ENCODE data around the gene SEL1L3.
"Not testable (repeated sequence)": the region's sequence is repeated elsewhere in the genome, so short reads cannot be mapped to it uniquely, and the experiment has no call there.

The SEL1L3 gene

DNA sequence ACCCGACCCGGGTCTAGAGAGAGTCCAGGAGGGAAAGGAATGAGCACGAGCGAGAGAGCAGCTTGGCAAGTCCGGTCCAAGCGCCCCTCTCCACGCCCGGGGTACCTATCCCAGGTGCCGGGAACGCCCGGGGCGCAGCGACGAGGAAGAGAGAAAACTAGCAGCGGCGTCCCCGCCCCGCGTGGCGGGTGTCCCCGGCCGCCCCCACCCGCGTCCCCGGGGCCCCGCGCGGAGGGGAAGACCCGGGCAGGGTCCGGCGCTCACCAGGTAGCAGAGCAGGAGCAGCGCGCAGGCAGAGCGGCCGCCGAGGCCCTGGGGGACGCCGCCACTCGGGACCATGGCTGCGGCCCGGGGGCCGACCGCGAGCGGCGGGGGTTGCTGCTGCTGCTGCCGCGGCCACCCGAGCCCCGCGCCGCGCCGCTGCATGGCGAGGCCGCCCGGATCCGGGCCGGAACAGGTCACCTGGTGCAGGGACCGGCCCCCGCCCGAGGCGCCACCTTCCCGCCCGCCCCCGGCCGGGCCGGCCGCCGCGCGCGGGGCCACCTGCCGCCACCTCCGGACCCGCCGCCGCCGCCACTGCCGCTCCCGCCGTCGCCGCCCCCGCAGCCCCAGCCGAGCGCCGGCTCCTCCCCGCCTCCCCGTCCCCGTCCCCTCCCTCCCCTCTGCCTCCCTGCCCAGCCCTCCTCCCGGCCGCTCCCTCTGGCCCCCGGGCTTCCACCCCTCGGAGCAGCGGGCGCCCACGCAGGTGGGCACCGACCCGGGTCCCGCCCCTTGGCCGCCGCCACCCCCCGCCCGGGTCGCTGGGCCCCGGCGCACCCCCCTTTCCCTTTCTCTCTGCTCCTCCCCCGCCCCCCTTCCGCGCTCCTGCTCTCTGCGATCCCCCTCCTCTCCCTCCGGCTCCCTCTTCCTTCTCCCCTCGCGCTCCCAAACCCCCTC is at the start of gene SEL1L3:
TSS of gene SEL1L3 (minus strand) at position 578 of the 936 bp plus-strand sequence. CDS start at position 426, 152 bp downstream.
- DNase-seq = peak; percentile 36

DNA sequence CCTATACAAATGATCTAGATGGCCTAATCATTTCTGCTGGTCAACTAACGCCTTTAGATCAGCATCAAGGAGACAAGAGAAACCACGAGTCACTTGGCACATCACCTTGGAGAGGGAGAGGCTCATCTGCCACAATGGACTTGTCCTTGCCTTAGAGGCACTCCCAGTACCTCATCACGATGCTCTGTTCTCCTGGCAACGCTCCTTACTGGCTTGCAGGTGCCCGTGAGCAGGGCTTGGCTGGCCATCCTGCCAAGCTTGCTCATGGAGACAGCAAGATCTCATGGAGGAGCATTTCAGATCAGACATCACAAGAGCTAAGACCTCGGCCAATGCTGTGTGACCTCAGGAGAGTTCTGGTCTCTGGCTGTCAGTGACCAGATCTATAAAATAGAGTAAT is 48.6 kb upstream of the SEL1L3 start:
- no peak for DNase-seq

DNA sequence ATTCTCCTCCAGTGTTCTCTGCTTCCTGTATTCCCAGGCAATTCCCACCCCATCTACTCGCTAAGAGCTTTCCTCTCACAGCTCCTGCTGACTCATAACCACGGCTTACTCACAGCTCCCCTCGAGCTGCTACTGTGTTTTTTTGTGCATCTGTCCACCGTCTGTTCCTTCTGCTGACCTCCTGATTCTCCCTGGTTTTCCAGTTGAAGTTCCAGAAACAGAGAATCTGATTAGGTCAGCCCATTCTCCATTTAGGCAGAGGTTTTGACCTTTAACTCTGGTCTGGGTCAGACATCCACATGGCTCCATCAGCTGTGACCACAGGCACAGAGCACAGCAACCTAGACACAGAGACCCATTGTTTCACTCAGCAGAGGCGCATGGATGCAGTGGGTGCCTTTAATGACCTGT is 45.7 kb upstream of the SEL1L3 start:
- no peak for DNase-seq

DNA sequence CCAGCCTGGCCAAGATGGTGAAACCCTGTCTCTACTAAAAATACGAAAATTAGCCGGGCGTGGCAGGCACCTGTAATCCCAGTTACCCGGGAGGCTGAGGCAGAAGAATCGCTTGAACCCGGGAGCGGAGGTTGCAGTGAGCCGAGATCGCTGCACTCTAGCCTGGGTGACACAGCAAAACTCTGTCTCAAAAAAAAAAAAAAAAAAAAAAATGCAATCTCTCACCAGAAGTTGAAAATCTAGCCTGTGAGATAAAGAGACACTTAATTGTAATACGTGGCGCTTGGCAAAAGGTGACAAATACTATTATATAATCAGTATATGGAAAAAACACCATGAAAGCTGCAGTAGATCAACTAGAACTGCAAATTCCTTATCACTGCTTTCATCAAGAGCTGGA is 43.3 kb upstream of the SEL1L3 start:
- DNase-seq = not testable (repeated sequence)

DNA sequence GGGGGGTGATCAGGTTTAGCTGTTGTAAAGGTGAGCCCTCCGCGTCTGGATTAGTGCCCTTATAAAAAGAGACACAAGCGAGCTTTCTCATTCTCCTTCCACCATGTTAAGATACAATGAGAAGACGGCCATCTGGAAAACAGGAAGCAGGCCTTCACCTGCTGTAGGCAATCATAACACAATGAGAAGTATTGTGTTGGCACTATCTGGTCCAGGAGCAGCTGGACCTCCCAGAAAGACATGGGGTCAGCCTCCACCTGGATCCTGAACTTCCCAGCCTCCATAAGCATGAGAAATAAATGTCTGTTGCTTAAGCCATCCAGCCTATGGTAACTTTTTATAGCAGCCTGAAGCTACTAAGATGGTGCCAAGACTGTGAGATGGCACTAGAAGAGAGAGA is 42.6 kb upstream of the SEL1L3 start:
- DNase-seq = no peak

DNA sequence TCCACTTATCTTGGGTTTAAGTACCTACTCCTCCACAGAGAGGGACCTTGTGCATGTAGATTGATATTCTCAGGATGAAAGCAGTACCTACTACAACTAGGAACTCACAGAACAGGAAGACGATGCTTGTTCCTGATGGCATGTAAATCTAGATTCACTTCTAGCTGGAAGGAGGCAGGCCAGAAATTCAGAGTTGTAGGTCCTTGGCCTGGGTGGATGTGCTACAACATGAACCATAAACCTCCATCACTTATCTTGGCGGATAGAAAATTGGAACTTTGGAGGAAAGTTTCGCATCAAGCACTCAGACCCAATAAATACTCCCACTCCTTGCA is 41.9 kb upstream of the SEL1L3 start:
- DNase-seq = no peak

DNA sequence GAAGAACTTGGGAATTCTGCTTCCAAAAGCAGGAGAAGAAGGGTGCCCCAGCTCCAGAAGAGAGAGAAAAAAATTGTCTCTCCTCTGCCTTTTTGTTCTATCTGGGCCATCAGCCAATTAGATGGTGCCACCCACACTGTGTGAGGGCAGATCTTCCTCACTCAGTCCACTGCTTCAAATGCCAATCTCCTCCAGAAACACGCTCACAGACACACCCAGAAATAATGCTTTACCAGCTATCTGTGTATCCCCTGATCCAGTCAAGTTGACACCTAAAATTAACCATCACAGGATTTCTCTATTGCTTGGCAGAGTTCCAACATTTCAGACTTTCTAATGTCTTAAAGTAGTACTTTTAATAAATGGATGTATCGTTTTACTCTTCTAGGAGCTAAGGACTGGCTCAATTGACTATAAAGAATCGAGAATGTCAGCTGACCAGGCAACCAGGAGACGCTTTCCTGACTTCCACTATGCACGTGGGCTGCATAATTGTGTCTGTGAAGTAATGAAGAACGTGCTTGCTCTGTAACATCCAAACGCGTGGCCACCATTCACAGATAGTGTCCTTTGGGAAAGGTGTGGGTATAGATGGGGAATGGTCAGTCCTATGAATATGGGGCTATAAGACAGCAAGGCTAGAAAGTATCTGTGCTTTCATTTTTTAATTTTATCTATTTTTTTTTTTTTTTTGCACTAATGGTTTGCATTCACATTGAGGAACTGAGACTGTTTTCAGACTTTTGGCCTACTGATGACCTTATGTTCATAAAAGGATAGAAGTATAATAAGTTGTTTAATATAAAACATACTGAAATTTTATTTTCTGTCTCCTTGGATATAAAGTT is 41.3 kb upstream of the SEL1L3 start:
- peak; percentile 56 for DNase-seq

DNA sequence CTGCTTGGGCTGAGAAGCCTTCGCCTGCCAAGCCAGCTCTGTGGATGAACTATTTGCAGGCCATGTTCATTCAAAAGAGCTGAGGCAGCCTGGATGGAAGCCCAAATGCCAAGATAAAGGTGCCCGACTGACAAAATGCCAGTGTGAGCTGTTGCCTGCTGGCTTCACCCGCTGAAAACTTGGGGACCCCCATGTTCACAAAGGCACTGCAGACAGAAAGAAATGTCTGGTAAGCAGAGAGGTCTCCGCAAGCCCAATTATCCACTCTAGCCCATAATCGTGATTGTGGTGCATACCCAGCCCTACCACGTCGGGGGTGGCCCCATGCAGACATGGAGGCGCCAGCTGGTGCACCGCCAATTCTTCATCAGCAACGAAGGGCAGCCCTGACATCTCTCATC is 38.2 kb upstream of the SEL1L3 start:
- no peak for DNase-seq

DNA sequence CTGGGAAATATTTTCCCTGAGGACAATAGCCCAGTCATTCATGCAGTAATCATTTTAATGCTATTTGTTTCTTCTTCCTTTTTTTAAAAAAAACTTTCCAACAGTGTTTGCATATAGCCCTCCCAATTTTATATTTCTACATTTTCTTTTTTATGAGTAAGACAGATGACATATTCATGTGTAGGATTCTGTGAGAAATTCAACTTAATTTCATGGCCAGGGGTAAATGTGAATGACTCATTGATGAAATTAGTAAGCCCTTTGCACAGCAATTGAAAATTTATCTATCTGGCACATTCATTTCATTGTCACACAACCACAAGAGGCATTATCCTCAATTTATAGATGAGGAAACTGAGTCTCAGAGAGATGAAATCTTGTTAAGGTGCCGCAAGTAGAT is 37.5 kb upstream of the SEL1L3 start:
- DNase-seq = no peak

DNA sequence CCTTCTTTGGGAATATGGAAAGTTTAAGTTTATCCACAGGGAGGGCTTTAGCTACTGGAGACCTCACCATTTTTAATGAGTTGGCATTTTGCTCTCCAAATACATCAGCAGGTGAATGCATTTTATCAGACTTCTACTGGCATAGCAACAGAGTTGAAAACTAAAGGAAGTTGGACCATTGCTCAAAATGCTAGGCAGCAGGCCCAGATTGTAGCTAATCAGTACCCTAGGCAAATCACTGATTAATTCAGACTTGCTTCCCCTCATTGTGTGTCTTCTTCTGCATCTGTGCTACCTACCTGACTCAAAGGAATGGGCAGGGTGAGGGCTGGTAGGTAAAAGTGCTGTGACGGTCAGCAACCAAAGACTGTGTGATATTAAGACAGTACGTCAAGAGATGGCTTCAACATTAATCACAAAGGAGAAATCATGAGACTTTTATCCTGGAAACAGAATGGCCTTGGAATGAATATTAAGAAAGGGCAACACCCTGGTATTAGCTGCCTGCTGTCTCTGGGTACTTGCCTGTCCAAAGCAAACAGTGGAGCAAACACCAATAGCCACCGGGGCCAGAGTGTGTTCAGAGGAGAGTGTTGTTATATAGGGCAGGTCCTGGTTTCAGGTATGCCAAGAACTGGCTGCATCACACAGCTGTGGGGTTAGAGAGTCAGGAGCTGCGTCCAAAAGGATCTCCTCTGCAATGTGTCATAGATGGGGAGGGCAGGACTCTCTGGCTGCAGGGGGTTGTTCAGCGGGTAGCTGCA is 34.2 kb upstream of the SEL1L3 start:
- DNase-seq = no peak

DNA sequence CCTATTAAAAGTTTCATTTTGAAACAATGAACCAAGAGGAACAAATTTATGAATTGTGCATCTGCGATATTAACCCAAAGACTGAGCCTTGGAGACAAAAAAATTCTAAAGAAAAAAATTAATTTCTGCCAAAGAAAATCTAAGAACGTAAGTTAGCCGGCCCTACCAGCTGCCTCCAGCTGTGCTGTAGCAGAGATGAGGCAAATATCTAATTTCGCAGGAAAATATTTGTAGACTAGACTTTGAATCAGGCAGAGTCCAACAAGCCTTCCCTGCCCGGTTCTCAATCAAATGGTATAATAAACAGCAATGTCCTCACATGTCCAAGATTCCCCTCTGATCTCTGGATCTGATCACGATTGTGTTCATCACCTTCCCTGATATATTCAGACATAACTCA is 30.0 kb upstream of the SEL1L3 start:
- no peak for DNase-seq

DNA sequence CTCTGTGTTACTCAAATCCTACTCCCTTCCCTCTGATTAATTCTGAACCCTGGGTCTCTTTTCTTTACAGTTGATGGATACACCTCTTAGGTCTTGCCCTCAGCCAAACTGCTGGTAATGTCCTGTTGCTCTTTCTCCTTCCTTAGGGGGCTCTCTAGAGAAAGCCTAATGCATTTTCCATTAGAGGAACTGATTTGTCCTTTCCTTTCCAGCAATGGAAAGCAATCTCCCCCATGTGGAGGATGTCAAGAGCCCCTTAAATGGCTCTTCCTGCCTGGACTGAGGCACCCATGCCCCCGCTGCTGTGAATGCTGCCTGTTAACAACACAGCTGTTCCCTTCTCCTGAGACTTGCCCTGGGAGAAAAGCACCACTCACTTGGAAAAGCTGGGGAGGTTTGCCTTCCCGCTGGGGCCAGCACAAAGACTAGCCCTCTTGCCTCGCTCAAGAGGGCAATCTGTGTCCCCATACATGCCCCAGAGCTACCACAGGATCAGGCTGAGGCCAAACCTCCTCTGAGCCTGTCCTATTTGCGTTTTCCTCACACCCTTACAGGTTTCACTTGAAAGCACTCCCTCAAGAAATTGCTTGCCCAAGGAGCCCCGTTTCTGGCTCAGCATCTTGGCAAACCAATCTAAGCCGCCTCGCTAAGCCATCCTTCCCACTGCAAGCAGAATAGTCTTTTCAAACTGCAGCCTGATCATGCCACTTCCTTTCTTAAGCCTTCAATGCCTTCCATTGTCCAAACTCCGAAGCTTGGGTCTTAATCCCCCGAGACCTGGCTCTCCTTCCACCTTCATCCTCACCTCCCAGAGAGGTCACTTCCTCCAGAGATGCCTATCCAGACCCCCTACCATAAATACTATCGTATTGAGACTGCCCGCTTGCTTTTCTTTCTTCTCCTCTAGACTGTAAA is 28.0 kb upstream of the SEL1L3 start:
- no peak for DNase-seq

DNA sequence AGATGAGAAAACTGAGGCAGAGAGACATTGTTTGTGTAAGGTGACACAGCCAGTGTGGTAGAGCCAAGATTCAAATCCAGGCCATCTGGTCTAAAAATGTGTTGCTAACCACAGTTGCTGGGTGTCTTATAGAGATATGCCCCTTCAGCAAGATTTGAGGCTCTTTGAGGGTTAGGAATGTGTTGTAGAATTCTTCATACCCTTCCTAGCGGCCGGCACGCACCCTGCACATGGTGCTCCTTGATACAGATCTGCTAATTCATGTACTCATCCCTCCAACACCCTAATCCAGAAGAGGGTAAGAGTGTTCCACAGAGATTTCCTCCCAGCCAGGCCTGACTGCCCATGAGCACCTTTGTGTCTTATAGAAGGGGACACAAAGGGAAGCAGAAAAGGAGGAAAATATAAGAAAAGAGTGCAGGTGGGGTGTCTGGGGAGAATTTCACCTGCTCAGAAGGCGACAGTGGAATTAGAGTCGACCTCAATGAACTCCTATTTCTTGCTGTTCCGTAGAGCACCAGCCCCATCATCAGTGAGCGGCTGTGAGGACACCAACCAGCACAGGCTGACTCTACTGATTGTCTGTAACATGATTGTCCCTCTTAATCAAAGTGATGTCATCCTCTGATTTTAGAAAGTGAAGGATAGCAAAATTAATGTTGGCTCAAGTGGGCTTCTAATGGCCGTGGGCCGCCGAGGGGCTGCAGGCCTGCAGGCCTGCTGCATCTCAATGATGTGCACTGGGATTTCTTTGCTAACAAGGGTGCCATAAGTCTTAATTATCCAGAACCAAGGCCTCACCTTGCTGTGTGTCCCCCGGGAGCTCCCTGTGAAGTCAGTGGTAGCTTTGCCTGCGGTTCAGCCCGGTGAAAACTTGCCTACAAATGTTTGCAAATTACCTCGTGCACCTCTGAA is 27.1 kb upstream of the SEL1L3 start:
- peak; percentile 34 for DNase-seq

DNA sequence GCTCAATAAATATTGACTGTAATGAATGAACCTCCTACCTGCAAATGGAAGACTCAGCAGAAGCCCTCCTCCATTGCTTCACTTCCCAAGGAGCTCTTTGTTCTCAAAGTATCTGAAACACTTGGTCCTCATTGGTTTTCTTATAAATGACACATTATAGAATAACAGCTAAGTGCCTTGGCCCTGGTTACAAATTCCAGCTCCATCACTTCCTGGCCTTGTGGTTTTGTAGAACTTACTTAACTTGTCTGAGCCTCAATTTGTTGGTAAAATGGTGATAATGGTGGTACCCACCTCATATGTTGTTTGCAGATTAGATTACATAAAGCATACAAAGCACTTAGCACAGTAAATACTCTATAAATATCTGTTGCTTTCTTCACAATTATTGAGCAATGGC is 26.0 kb upstream of the SEL1L3 start:
- DNase-seq = no peak

DNA sequence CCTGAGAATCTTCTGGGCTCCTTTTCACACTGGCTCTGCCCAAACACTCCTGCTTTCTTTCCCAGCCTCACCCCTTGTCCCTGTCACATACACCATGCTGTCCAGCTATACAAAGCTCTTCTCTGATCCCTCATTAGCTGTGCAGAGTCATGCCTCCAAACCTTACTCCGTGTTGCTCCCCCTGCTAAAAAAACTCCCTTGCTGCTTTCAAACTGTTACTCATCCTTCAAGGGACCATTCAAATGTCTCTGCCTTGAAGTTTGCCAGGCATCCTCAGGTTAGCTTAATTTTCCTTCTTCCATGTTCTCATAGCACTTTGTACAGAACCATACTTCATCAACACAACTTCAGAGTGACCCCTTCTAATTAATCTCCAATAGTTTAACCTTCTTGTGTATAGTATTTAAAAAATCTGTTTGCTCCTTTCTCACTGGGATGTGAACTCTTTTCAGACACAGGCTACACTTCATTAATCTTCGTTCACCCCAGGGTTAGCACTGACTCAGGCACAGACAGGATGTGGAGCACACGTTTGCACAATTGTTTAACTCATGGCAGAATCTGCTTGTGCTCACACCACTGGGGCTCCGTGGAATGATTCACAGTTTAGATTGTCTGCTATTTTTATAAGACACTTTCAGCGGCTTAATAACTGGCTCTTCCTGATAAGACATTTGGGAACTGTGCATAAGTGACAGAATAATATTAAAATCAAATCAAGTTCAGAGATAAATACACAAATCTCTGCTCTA is 21.4 kb upstream of the SEL1L3 start:
- DNase-seq = no peak

DNA sequence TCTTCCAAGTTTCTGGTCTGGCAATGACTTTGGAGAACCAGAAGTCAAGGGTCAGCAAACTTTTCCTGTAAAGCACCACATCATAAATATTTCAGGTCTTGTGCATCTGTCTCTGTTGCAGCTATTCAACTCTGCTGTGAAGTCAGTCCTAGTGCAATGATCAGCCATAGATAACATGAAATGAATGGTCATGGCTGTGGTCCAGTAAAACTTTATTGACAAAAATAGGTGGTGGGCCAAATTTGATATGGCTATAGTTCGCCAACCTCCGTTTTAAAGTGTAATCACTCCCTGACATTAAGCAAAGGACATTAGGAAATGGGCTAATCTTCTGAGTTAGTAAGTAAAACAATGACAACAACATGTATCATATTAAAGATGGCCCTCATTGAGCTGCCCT is 20.8 kb upstream of the SEL1L3 start:
- DNase-seq = no peak

DNA sequence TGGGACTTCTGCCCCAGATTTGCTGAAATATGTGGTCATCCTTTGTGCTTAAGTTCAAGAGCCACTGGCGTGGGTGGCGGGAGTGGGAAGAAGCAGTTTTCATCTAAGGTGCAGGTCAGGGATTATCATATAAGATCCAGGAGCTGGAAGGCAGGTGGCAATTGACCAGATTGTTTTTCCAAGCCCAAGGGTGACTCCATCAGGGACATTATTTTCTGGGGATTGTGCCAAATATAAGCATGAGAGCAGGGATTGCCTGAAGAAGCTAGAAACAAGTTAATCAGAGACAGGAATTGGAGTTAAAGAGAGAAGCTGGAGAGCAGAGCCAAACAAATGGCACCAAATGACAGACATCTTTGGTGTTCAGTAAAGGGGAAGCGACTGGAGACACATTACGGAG is 19.4 kb upstream of the SEL1L3 start:
- DNase-seq = no peak

DNA sequence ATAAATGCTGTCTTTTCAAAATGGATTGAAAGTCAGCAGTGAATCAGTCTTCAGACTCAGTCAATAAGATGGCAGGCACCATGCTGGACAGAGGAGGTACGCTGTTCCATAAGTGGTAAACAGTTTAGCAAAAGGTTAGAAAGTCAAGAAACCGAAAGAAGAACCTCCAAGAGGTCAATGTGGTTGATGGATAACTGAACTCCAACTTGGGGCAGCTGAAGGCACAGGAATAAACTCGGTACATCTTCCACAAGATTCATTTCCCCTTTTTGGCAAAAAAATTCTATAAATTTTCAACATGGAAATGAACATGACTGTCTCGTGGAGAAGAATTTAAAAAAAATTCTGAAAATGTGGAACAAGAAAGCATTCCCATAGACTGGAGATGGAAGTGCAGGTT is 18.4 kb upstream of the SEL1L3 start:
- DNase-seq = no peak

DNA sequence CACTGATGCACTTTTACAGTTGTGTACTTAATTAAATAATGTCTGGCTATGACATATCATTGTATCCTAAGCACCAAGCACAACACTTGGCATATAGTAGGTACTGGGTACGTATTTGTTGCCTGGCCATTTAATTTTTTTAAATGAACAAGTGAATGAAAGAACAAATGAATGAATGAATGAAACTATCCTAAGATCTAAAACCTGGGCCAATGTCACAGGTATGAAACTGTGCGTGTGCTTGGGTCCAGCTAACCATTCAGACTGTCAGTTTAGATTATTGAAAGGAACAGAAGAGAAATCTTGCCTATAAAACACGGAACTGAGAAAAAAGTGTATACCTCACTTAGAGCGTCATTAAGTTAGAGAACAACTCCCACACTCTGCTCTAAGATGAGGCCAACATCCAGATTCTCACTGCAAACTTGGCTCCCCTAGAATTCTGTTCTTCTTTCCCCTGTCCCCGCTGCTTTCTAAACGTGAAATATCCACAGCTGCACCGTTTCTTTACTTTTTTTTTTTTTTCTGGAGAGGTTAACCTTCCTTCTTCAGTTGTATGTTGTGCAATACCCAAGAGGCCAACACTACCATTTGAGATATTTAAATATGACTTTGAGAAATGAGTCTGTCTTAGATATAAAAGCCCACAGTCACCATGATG is 17.3 kb upstream of the SEL1L3 start:
- DNase-seq = no peak

DNA sequence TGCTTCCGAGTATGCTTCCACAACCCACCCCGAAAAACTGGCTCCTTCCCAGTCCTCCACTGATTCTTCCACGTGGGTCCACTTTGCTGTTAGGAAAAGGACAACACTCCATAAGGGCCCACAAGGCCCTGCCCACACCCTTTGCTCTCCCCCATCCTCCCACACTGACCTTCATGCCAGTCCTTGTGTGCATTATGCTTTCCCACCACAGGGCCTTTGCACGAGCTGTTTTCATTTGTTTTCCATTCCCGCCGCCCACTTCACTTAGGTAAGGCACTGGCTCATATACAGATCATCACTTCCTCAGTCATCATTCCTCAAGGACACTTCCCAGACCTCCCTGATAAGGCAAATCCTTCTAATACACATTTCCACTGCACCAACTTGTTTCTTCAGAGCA is 16.8 kb upstream of the SEL1L3 start:
- no peak for DNase-seq
